Uterus (tissue), 4 donors: Measurements from ENCODE around the gene ABI1. TPM values are rescaled to one million over a fixed set of nuclear protein-coding genes. Genes with fewer than 3 reads are reported as not detected.

Experiments
- DNase-seq, 2 donors: peaks; one replicate each; pipeline ENCODE4 v3.0.0-alpha.2; 2019 to 2020
- H3K27ac ChIP-seq, 2 donors: fragments of 200-600 bp; sonication (generic); 1 replicate in 1 of 2; 2 replicates in 1 of 2; pipeline ENCODE4 v1.5.1; 2016 to 2018
- H3K27me3 ChIP-seq, 2 donors: fragments of 200-600 bp; sonication (generic); one replicate each; pipeline ENCODE4 v1.5.1; 2018 to 2019; ENCODE audit warnings: control low read depth in 1 of 2
- H3K36me3 ChIP-seq, 2 donors: fragments of 200-600 bp; sonication (generic); one replicate each; pipeline ENCODE4 v1.5.1; 2019; ENCODE audit warnings: control low read depth in 1 of 2
- H3K4me1 ChIP-seq, 2 donors: fragments of 200-600 bp; sonication (generic); one replicate each; pipeline ENCODE4 v1.5.1; 2018 to 2019; ENCODE audit warnings: control low read depth in 1 of 2
- H3K4me3 ChIP-seq, 2 donors: fragments of 200-600 bp; sonication (generic); 1 replicate in 1 of 2; 2 replicates in 1 of 2; pipeline ENCODE4 v1.5.1; 2018 to 2019; ENCODE audit warnings: mild to moderate bottlenecking in 1 of 2
- H3K9me3 ChIP-seq, 2 donors: fragments of 200-600 bp; sonication (generic); one replicate each; pipeline ENCODE4 v1.5.1; 2019; ENCODE audit warnings: control low read depth in 1 of 2
- CTCF ChIP-seq, 4 experiments: fragments of 200-600 bp in 2 of 4; fragments of 450-650 bp in 2 of 4; sonication (generic) in 2 of 4; IDR thresholded peaks; one replicate each; pipeline ENCODE4 v1.5.1; 2016 to 2019; ENCODE audit warnings: antibody characterized with exemption in 4 of 4, mild to moderate bottlenecking in 2 of 4, moderate library complexity in 1 of 4
- POLR2A ChIP-seq, 2 donors: fragments of 450-650 bp; IDR thresholded peaks; one replicate each; pipeline ENCODE4 v1.6.1; 2016; ENCODE audit warnings: antibody characterized with exemption in 2 of 2, mild to moderate bottlenecking in 1 of 2, moderate library complexity in 1 of 2
- intact Hi-C: fragments of 100-400 bp; cut with DNase I; formaldehyde crosslinking; loops from one replicate; pipeline ENCODE4 v1.15.1; 2023; ENCODE audit warnings: low total_unique reads
- total RNA-seq, 4 donors: library from RNA; depleted of rRNA in 3 of 4; stranded (reverse); fragments of >200 nt in 3 of 4; gene quantifications; one replicate each; pipeline versions ENCODE4 v1.1.0 to v1.2.4, GENCODE V29; 2014 to 2023
- donor health status: DM: yes; HTN: yes; CAD: no.

The ABI1 gene
- total RNA-seq, 4 donors from 2014 or later, result 26.6 to 50.4 (median 39.1) TPM

GRCh38 chr10:26721561-26721960 is 139.2 kb downstream of the ABI1 start:
- Histone ChIP-seq H3K9me3 (no peaks in the 10 kb centered on the region), H3K27me3 (no peaks in the 10 kb centered on the region), H3K27ac (no peak overlapping the region), H3K36me3 (no peaks in the 10 kb centered on the region), H3K4me3 (no peak overlapping the region), H3K4me1 (no peaks in the 10 kb centered on the region)
- DNase-seq, result no peak
- intact Hi-C loops, result no loop called here
- no peak for TF ChIP-seq POLR2A (IDR thresholded peaks at IDR 0.05)
- TF ChIP-seq CTCF (IDR thresholded peaks at IDR 0.05), result no peak

DNA sequence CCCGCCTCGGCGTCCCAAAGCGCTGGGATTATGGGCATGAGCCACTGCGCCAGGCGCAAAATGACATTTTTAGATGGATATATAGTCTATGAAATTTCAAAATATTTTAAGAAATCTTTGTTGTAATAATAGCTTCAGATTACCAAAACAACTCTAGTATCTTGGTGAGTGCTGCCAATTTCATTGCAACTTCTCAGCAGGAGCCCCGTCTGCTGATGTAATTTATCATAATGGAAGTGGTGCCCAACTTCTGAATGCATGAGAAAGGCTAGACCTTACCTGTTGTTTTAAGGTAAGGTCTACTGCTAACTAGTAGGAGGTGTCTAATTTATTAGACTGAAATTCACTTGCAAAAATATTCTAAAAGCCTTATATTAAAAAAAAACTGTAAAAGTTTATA is 143.3 kb downstream of the ABI1 start:
- no peaks in the 10 kb centered on the region for H3K9me3 ChIP-seq
- TF ChIP-seq CTCF (IDR thresholded peaks at IDR 0.05) (no peak), POLR2A (IDR thresholded peaks at IDR 0.05) (no peak)
- intact Hi-C loops, result no loop called here
- H3K36me3 ChIP-seq, result no peaks in the 10 kb centered on the region
- no peak overlapping the region for H3K4me3 ChIP-seq
- H3K27me3 ChIP-seq, result no peaks in the 10 kb centered on the region
- H3K4me1 ChIP-seq, result no peaks in the 10 kb centered on the region
- DNase-seq, result no peak
- no peak overlapping the region for H3K27ac ChIP-seq

DNA sequence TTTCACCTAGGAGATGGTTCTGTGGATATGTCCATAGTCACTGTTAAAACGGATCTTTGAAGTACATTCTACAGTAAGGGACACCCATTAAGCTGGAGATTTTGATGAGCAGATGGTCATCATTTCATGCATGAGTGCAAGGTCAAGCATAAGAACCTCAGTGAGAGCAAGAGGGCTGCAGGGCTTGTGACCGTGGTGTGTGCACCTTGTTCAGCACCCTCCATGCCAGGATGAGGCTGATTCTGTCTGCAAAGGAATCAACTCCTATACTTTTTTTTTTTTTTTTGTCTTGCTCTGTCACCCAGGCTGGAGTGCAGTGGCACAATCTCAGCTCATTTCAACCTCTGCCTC is 145.6 kb downstream of the ABI1 start:
- intact Hi-C loops, result no loop called here
- no peaks in the 10 kb centered on the region for H3K36me3 ChIP-seq
- TF ChIP-seq POLR2A (IDR thresholded peaks at IDR 0.05) (no peak), CTCF (IDR thresholded peaks at IDR 0.05) (no peak)
- no peaks in the 10 kb centered on the region for H3K27me3 ChIP-seq
- no peak for DNase-seq
- H3K27ac ChIP-seq, result no peak overlapping the region
- no peak overlapping the region for H3K4me3 ChIP-seq
- no peaks in the 10 kb centered on the region for H3K9me3 ChIP-seq
- no peaks in the 10 kb centered on the region for H3K4me1 ChIP-seq

DNA sequence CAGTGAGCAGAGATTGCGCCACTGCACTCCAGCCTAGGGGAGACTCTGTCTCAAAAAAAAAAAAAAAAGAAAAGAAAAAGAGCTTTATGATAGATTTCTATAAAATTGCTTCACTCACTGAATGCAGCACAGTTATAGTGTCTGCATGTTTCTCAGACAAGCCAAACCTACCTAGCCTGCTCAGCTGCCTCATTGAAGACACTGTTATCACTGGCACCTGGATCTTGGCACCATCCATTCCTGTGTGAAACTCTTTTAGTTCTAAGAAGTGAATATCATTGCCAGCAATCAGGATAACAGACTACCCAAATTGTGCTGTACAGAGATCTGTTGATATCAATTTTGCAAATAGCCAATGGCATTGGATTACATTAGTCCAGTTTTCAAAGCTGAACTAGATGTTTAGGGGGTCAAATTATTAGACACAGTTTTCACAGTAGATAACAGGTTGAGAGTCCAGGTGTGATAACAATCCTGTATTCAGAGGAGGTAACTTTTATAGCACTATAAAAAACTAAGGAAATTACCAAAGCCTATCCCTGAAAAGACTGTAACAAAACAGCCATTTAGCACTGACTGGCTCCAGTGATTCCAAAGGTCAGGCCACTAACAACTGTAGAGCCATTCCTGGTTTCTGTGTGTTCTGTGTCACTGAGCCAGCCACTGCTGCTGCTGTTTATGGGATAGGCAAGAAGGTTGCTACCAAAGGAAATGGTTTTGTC is 146.2 kb downstream of the ABI1 start:
- intact Hi-C loops, result no loop called here
- no peak for TF ChIP-seq CTCF (IDR thresholded peaks at IDR 0.05)
- TF ChIP-seq POLR2A (IDR thresholded peaks at IDR 0.05), result no peak
- no peak overlapping the region for H3K4me3 ChIP-seq
- H3K36me3 ChIP-seq, result no peaks in the 10 kb centered on the region
- H3K27ac ChIP-seq, result no peak overlapping the region
- H3K4me1 ChIP-seq, result no peaks in the 10 kb centered on the region
- no peaks in the 10 kb centered on the region for H3K27me3 ChIP-seq
- no peak for DNase-seq
- H3K9me3 ChIP-seq, result no peaks in the 10 kb centered on the region

GRCh38 chr10:26711324-26711723 is 149.4 kb downstream of the ABI1 start:
- Histone ChIP-seq H3K4me3 (no peak overlapping the region), H3K36me3 (no peaks in the 10 kb centered on the region), H3K4me1 (no peaks in the 10 kb centered on the region), H3K27me3 (no peaks in the 10 kb centered on the region), H3K27ac (no peak overlapping the region), H3K9me3 (no peaks in the 10 kb centered on the region)
- DNase-seq, result no peak
- intact Hi-C loops, result no loop called here
- TF ChIP-seq POLR2A (IDR thresholded peaks at IDR 0.05), result no peak
- no peak for TF ChIP-seq CTCF (IDR thresholded peaks at IDR 0.05)
